ENCODE results near the gene EPHA3. TPM values are rescaled to one million over a fixed set of nuclear protein-coding genes. Genes with fewer than 3 reads are reported as not detected.

EPHA3 gene
- polyA plus RNA-seq, 2 of the 4 experiments (the other 2 are of a cell fraction): not detected

GRCh38 chr3:89108291-89108550 lies 800 bp downstream of the EPHA3 start:
- ChIA-PET CTCF (no interaction called here), POLR2A (no interaction called here)
- H3K4me2 ChIP-seq: peak overlapping the region; percentile 85
- 15% methylated on average over 5 of the region's 5 CpGs for WGBS (ENCODE audit: missing lambda C conversion rate)
- H3K4me3 ChIP-seq: no peak overlapping the region
- no peak for FAIRE-seq
- H3K4me1 ChIP-seq: no peaks in the 10 kb centered on the region
- H3K27ac ChIP-seq: no peak overlapping the region
- TF ChIP-seq PBX3 (IDR thresholded peaks at IDR 0.05) (no peak), NR3C1 (IDR thresholded peaks at IDR 0.05) (no peak), BCL3 (IDR thresholded peaks at IDR 0.05) (no peak), ZSCAN20 (CRISPR knock-in tag; IDR thresholded peaks at IDR 0.05) (no peak)
- DNase-seq (ENCODE audit: low read depth in 1 of 2, low spot score in 1 of 2): no peak
- ATAC-seq: no peak
- H3K9me3 ChIP-seq: no peaks in the 10 kb centered on the region

GRCh38 chr3:89113344-89113743 lies 5.9 kb downstream of the EPHA3 start:
- H3K27ac ChIP-seq: no peak overlapping the region
- FAIRE-seq (no peak), DNase-seq (ENCODE audit: low read depth in 1 of 2, low spot score in 1 of 2) (no peak), ATAC-seq (no peak)
- POLR2A ChIA-PET: no interaction called here
- no peaks in the 10 kb centered on the region for H3K4me1 ChIP-seq
- H3K4me2 ChIP-seq: no peak overlapping the region
- no peaks in the 10 kb centered on the region for H3K9me3 ChIP-seq
- TF ChIP-seq REST (IDR thresholded peaks at IDR 0.05) (no peak), HEYL (CRISPR knock-in tag; IDR thresholded peaks at IDR 0.05) (no peak), RCOR1 (IDR thresholded peaks at IDR 0.05; ENCODE audit: low read depth, low read length) (no peak), SMC3 (IDR thresholded peaks at IDR 0.05) (no peak), PBX3 (IDR thresholded peaks at IDR 0.05) (no peak)
- 11% methylated on average over 4 of the region's 4 CpGs for WGBS (ENCODE audit: missing lambda C conversion rate)
- CTCF ChIA-PET: no interaction called here
- no peak overlapping the region for H3K4me3 ChIP-seq

- ATAC-seq (peak; percentile 98 to 99), FAIRE-seq (no peak), DNase-seq (ENCODE audit: low read depth in 1 of 2, low spot score in 1 of 2) (peak in 1 of 2 experiments; percentile 69)
- 2% methylated on average over 13 of the region's 42 CpGs for WGBS (ENCODE audit: missing lambda C conversion rate)
- H3K9me3 ChIP-seq: no peaks in the 10 kb centered on the region
- ChIA-PET POLR2A (no interaction called here), CTCF (interaction anchor here (1.1 kb wide), 1 partner anchor 308 kb away, joined by 3 read pairs; no protein-coding TSS in a partner anchor)
- H3K4me1 ChIP-seq: no peaks in the 10 kb centered on the region
- H3K27ac ChIP-seq: no peak overlapping the region
- H3K4me3 ChIP-seq: peak overlapping the region; percentile 38
- H3K4me2 ChIP-seq: peak overlapping the region; percentile 84
- TF ChIP-seq ESRRA (IDR thresholded peaks at IDR 0.05; ENCODE audit: borderline replicate concordance, low read length) (no peak), JUNB (IDR thresholded peaks at IDR 0.05) (no peak), RARB (CRISPR knock-in tag; IDR thresholded peaks at IDR 0.05) (no peak), CBX8 (IDR thresholded peaks at IDR 0.05) (no peak), EP300 (IDR thresholded peaks at IDR 0.05) (no peak), ZFP36 (IDR thresholded peaks at IDR 0.05; ENCODE audit: borderline replicate concordance, partially characterized antibody) (no peak), HDAC2 (IDR thresholded peaks at IDR 0.05) (peak; percentile 94), FOSL2 (IDR thresholded peaks at IDR 0.05) (no peak), FOSL2 (CRISPR knock-in tag; IDR thresholded peaks at IDR 0.05) (no peak), CHD2 (IDR thresholded peaks at IDR 0.05; ENCODE audit: low read length, partially characterized antibody) (no peak), SMC3 (IDR thresholded peaks at IDR 0.05) (peak; percentile 52), EHF (CRISPR knock-in tag; IDR thresholded peaks at IDR 0.05) (no peak), HOXB5 (CRISPR knock-in tag; IDR thresholded peaks at IDR 0.05) (no peak), MAX (IDR thresholded peaks at IDR 0.05) (peak; percentile 24; the same call in 1 of the 2 replicates), PHF8 (IDR thresholded peaks at IDR 0.05; ENCODE audit: borderline replicate concordance, low read depth) (no peak), RAD21 (conservative IDR thresholded peaks at IDR 0.05 in 1 of 2, IDR thresholded peaks at IDR 0.05 in 1 of 2) (peak; percentile 27 to 41)
Measured at GRCh38 chr3:89113893-89114840, 6.7 kb downstream of the EPHA3 start.

All from A549 (cell line).